HTERT RPE-1 (cell line): ENCODE results near the gene ULK2.
"Not testable (repeated sequence)": the region's sequence is repeated elsewhere in the genome, so short reads cannot be mapped to it uniquely, and the experiment has no call there.

Experiments used
- in situ Hi-C: fragments of 300-500 bp; cut with MboI; formaldehyde crosslinking; loops from 4 replicates; pipeline ENCODE4 v1.14.3; 2020; ENCODE audit warnings: low sequenced_read_pairs

The ULK2 gene

DNA sequence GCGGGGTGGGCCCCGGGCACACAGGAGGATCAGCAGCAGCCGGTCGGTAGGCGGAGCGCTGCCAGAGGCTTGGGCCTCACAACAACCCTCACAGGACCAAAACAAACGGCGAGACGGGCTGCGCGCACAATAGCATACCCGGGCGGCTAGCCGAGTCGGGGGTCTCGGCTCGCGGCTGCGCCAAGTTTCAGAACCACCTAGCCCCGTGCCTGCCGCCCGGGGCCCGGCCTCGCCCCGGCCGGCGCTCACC is 732 bp downstream of the ULK2 start:
- in situ Hi-C loops, result no loop called here

GRCh38 chr17:19865021-19865420 is 2.7 kb downstream of the ULK2 start:
- in situ Hi-C loops, result no loop called here

DNA sequence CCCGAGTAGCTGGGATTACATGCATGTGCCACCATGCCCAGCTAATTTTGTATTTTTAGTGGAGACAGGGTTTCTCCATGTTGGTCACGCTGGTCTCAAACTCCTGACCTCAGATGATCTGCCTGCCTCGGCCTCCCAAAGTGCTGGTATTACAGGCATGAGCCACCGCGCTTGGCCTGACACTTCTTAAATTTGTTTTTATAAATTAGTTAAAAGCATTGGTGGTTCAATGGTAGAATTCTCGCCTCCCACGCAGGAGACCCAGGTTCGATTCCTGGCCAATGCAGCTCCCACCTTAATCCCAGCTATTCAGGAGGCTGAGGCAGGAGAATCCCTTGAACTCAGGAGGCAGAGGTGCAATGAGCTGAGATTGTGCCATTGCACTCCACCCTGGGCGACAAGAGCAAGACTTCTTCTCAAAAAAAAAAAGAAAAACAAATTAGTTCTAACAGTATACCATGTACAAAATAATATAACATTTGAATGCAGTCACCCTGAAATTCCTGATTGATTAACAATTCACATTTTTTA is 7.0 kb downstream of the ULK2 start:
- in situ Hi-C loops, result not testable (repeated sequence)

DNA sequence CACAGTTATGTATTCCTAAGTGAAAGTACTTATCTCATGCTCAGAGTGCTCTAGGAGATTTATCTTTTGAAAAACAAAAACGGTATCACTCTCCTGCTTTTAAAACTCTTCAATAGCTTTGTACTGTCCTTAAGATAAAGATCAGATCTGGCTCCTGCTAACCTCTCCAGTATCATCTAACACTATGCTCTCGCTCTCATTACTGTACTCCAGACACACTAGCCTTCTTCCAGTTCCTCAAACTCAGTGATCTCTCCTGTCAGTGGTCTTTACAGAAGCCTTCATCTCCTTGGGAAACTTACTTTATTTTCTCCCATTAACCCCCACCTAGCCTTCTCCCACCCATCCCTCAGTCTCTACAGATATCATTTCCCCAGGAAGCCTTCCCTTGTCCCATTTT is 10.1 kb downstream of the ULK2 start:
- in situ Hi-C loops, result no loop called here

DNA sequence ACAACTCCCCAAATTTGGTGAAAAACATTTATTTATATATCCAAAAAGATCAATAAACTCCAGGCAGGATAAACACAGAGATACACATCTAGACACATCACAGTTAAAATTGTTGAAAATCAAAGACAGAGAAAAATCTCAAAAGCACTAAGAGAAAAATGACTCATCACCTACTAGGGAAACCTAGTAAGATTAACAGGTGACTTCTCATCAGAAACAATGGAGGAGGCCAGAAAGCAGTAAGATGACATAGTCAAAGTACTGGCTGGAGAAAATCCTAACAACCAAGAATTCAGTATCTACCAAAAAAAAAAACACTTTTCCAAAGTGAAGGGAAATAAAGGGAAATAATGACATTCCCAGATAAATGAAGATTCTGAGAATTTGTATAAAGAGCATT is 33.8 kb downstream of the ULK2 start:
- in situ Hi-C loops, result no loop called here

GRCh38 chr17:19830061-19830460 is 37.7 kb downstream of the ULK2 start:
- in situ Hi-C loops, result no loop called here

DNA sequence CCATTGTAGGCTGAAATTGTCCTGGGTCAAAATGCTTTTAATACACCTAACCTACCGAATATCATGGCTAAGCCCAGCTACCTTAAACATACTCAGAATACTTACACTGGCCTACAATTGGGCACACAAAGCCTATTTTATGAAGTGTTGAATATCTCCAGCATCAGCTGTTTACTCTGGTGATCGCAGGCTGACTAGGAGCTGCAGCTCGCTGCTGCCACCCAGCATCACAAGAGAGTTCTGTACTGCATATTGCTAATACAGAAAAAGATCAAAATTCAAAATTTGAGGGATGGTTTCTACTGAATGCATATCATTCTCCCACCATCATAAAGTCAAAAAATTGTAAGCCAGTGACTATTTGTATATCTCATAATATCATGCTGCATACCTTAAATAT is 55.3 kb downstream of the ULK2 start:
- in situ Hi-C loops, result no loop called here

- in situ Hi-C loops, result no loop called here
Observed at GRCh38 chr17:19805006-19805405, 62.7 kb downstream of the ULK2 start.

GRCh38 chr17:19800571-19800970 is 67.2 kb downstream of the ULK2 start:
- in situ Hi-C loops, result no loop called here

DNA sequence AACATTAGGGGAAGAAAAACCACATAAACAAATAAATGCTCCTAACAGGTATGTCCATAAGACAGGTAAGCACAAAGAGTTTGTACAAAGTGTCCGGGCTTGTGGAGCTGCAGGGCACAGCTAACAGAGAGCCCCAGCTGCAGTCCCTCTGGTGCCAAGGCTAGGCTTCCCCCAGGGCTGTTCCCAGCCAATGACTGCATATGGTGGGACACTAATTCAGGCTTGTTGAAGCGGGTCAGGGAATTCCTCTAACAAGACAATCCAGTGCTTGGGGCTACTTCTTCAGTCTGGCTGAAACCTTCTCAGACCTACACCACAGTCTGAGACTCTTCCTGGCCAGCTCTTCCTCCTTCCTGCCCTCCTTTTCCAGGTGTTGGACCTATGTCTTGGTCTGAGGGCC is 67.9 kb downstream of the ULK2 start:
- in situ Hi-C loops, result no loop called here

DNA sequence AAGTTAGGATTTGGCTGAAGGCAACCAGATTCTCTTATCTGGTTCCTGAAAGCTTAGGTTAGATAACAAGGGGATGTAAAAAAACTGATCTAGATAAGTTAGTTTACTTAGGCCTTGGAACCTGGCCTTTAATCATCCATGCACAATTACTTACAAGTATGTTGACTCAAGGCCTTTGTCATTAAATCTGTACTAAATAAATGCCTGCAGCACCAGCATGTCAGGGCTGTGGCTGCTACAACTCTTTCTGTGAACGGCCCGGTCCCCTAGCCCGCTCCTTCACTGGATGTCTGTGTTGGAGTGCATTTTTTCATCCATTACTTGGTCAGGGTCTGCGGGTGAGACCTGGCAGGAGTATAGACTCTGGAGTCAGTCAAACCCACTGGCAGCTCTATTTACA is 71.3 kb downstream of the ULK2 start:
- in situ Hi-C loops, result no loop called here

DNA sequence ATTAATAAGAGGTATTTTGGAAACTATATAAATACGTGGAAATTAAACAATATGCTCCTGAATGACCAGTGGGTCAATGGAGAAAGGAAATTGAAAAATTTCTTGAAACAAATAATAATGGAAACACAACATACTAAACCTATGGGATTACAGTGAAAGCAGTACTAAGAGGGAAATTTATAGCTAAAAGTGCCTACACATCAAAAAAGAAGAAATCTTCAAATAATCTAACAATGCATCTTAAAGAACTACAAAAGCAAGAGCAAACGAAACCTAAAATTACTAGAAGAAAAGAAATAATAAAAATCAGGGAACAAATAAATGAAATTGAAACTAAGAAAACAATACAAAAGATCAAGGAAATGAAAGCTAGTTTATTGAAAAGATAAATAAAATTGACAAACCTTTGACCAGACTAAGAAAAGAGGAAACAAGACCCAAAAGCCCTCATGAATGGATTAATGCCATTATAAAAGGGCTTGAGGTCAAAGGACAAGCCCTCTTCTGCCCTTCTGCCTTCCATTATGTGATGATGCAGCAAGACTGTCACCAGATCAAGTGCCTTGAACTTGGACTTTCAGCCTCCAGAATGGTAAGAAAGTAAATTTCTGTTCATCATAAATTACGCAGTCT is 75.7 kb downstream of the ULK2 start:
- in situ Hi-C loops, result no loop called here

- in situ Hi-C loops, result no loop called here
Observed at GRCh38 chr17:19787733-19788357, 79.9 kb downstream of the ULK2 start.

GRCh38 chr17:19785854-19786253 is 81.9 kb downstream of the ULK2 start:
- in situ Hi-C loops, result no loop called here

- in situ Hi-C loops, result no loop called here
Observed at GRCh38 chr17:19781488-19782458, 86.0 kb downstream of the ULK2 start.

GRCh38 chr17:19780846-19781245 is 86.9 kb downstream of the ULK2 start:
- in situ Hi-C loops, result no loop called here

- in situ Hi-C loops, result no loop called here
Observed at GRCh38 chr17:19773534-19773933, 94.2 kb downstream of the ULK2 start.

- in situ Hi-C loops, result no loop called here
Observed at GRCh38 chr17:19771971-19772630, 95.6 kb downstream of the ULK2 start.

- in situ Hi-C loops, result no loop called here
Observed at GRCh38 chr17:19770985-19771735, 96.6 kb downstream of the ULK2 start.

GRCh38 chr17:19769946-19770652 is 97.6 kb downstream of the ULK2 start:
- in situ Hi-C loops, result no loop called here
